HG02610 (cell line): Measurements from ENCODE around the gene RASD2.

Experiments used
- ATAC-seq: cut with Tn5 transposase; IDR thresholded peaks from one replicate; pipeline ENCODE4 v1.9.1; 2021; ENCODE audit warnings: mild to moderate bottlenecking, moderate library complexity; ENCODE audit not compliant: unreplicated experiment

Gene RASD2

DNA sequence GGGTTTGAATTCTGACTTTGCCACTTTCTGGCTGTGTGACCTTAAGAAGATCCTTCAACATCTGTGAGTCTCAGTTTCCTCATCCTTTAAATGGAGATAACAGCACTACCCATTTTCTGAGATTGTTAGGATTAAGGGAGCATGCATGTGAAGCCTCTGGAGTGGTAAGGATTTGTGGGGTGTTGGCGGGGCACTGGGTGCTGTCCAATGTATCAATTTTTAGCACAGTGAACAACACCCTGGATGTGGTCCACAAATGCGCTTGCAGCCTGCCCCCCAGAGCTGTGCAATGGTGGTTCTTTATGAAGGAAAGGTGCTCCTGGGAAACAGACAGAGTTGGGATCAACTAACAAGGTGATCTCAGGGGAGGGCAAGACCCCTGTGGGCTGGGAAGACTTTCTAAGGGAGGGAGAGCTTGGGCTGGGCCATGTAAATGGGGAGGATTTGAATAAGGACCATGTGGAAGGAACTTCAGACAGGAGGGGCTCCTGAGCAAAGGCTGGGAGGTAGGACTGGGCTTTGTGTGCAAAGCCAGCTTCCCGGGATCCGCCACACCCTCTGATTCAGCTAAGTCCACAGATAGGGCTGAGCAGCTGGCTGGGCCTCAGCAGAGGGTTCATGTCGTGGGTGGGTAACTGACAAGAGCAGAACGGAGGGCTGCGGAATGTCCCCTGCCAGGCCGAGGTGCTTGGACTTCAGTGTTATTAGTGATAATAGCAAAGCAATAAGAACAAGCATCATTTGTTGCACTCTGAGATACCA is 22.7 kb upstream of the RASD2 start:
- ATAC-seq: no peak

DNA sequence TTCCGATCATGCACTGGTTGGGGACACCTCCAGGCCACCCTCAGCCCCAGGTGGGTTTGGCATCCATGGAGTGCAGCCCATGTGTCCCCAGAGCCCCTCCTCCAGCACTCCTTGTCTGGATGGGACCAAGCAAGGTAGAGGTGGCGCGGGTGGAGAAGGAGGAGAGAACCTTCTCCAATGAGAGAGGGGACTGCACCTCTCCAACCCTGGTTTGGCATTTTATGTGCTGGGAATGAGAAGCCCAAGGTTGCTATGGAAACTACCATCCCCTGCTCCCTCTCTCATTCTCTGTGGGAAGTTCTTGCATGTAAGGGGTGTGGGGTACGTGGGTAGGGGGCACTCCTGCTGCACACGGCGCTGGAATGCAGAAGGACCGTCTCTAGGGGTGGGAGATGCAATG is 21.8 kb upstream of the RASD2 start:
- no peak for ATAC-seq

GRCh38 chr22:35519306-35520000 is 21.2 kb upstream of the RASD2 start:
- ATAC-seq: no peak

- ATAC-seq: no peak
Measured at GRCh38 chr22:35521358-35522224, 19.0 kb upstream of the RASD2 start.

DNA sequence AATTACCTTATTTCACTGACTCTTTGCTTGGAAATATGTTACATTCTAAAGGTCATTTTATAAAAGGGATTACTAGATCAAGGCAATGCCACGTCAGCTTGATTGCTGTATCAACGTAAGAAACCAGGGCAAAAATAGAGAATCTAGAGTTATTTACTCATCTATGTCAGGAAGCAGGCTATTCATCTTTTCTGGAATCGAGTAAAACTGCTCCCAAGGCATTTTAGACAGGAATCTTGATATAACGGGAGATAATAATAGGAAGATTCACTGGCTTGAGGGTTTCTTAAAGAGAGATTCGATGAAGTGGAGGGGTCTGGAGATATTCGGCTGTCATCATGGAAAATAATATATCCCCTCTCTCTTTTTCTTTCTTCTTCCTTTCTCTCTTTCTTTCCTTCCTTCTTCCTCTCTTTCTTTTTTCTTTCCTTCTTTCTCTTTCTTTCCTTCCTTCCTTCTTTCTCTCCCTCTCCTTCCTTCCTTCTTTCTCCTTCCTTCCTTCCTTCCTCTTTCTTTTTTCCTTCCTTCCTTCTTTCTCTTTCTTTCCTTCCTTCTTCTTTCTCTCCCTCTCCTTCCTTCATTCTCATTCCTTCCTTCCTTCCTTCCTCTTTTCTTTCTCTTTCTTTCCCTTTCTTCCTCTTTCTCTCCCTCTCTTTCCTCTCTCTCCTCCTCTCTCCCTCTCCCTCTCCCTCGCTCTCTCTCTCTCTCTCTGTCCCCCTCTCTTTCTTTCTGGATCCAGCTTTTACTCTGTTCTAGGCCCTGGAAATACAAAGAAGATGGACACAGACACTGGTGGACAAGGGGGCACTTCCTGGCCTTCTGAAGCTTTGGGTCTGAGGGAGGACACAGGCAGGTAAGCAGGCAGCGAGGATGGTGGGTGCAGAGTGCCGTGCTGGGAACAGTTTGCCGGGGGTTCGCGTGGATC is 18.1 kb upstream of the RASD2 start:
- ATAC-seq: no peak

GRCh38 chr22:35523167-35523947 is 17.3 kb upstream of the RASD2 start:
- no peak for ATAC-seq

GRCh38 chr22:35524966-35525686 is 15.5 kb upstream of the RASD2 start:
- no peak for ATAC-seq

DNA sequence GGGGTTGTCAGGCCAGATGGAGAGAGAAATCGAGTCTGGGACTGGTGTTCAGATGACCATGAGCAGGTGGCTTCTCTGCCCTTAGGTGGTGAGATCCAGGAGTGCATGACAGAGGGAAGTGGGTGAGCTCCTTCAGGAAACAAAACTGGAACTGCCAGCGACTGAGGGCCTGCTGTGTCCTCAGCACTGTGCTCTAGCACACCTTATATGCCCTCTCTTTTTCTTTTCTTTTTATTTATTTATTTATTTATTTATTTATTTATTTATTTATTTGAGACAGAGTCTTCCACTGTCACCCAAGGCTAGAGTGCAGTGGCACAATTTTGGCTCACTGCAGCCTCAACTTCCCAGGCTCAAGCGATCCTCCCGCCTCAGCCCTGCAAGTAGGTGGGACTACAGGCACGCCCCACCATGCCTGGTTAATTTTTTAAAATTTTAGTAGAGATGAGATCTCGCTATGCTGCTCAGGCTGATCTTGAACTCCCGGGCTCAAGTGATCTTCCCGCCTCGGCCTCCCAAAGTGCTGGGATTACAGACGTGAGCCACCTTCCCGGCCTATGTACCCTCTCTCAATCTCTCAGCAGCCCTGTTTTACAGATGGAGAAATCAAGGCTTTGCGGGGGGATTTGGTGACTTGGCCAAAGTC is 14.8 kb upstream of the RASD2 start:
- ATAC-seq: no peak

DNA sequence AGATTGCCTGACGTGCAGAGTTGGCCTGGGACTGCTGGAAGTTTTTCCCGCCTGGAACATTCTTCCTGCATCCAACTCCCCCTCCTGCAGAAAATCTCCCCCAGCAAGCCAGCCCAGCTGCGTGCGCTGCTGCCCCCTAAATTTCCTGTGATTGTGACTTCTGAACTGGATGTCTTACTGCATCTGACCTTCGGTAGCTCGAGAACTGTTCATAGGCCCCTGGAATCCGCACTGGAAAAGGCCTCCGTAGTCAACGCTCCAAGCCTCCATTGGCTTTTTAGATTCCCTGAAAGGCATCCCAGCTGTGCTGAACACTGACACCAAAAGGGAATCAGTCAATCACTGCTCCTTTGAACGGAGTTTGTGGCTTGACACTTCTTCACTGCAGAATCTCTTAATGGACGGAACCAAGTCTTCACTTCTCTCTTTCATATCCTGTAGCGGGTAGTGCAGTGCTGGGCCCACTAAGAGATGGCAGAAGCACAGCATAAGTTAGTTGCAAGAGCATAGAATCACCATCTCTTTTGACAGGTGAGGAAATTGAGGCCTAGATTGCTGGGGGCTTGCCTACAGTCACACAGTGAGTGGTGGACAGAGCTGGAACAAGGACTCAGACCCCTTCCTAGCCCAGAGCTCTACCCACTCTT is 14.2 kb upstream of the RASD2 start:
- ATAC-seq: no peak

DNA sequence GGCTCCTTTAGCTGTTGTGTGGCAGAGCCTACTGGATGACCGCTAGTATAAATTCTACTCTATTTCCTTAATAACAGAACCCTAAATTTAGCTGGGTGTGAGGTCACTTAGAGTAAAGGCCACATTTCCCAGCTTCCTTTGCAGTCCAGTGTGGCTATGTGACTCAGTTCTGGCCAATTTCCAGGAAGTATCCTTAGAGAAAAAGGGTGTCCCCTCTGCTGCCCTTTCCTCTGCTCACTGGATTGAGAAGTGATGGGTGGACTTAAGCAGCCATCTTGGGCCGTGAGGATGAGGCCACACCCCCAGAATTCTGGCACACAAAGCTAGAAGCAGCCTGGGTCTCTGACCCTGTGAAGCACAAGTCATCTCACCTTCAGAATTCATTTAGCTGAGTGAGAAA is 11.7 kb upstream of the RASD2 start:
- ATAC-seq: no peak

GRCh38 chr22:35530700-35531099 is 9.9 kb upstream of the RASD2 start:
- ATAC-seq: no peak

GRCh38 chr22:35531202-35531601 is 9.4 kb upstream of the RASD2 start:
- no peak for ATAC-seq

GRCh38 chr22:35531676-35532075 is 9.0 kb upstream of the RASD2 start:
- no peak for ATAC-seq

GRCh38 chr22:35533365-35534029 is 7.1 kb upstream of the RASD2 start:
- ATAC-seq: no peak

- ATAC-seq: no peak
Measured at GRCh38 chr22:35534091-35534490, 6.5 kb upstream of the RASD2 start.

- ATAC-seq: no peak
Measured at GRCh38 chr22:35537232-35537631, 3.4 kb upstream of the RASD2 start.

DNA sequence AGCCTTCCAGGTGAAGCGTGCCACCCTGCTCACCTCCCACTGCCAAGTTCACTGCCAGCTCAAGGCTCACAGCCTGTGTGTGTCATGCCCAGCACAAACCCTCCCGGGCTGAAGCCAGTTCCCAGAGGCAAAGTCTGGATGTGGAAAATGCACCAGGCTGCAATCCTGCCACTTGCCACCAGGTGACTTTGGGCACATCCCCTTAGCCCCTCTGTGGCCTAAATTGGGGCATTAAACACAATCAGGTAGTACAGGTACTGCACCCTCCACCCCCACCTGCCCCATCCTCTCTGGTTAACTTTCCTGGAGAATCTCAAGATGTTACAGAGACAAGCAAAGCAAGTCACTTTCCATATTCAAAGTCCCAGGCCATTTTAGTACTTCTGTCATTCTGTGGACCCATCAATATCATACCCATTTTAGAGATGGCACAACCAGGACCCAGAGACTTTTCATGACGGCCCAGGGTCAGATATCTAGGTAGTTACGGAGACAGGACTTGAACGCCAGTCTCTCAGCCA is 1.8 kb upstream of the RASD2 start:
- no peak for ATAC-seq
